H1 (cell line): ENCODE results near the gene TMEM106A. TPM values are rescaled to one million over a fixed set of nuclear protein-coding genes. Genes with fewer than 3 reads are reported as not detected.

Experiments used
- EZH2 ChIP-seq: fragments of 200-600 bp; sonication (generic); IDR thresholded peaks from 2 replicates; pipeline ENCODE4 v1.7.1; 2012; ENCODE audit warnings: low read depth, mild to moderate bottlenecking, moderate library complexity, low read length, inconsistent platforms; ENCODE audit not compliant: severe bottlenecking
- polyA plus RNA-seq, 7 experiments: library from polyadenylated mRNA; depleted of rRNA in 3 of 7; stranded (reverse) in 5 of 7; unstranded in 2 of 7; fragments of >200 nt in 5 of 7; fragments of 200-250 nt in 2 of 7; gene quantifications; 1 replicate in 5 of 7; 2 replicates in 1 of 7; 4 replicates in 1 of 7; pipeline versions ENCODE4 v1.2.1 to v1.2.3, GENCODE V29; 2011 to 2013; ENCODE audit warnings: missing spikeins in 2 of 7, mixed read lengths in 2 of 7
- total RNA-seq: library from RNA; stranded (reverse); fragmentation: NEBNext Ultra II Directional; extraction: Animal tissue kit (Norgen Biotek cat#: 25700); gene quantifications from 2 replicates; pipeline ENCODE4 v1.2.1, GENCODE V29; 2021

TMEM106A gene
- total and polyA plus RNA-seq, 2 of the 8 experiments (the other 6 are each of a cell fraction or from before 2014, with no cell fraction given) = 3.2 to 5.4 TPM

GRCh38 chr17:43171586-43172487 is 39.8 kb upstream of the TMEM106A start (continued):
- TF ChIP-seq EZH2 = no peak
